ENCODE measurements around the gene SPATA24.

DNA sequence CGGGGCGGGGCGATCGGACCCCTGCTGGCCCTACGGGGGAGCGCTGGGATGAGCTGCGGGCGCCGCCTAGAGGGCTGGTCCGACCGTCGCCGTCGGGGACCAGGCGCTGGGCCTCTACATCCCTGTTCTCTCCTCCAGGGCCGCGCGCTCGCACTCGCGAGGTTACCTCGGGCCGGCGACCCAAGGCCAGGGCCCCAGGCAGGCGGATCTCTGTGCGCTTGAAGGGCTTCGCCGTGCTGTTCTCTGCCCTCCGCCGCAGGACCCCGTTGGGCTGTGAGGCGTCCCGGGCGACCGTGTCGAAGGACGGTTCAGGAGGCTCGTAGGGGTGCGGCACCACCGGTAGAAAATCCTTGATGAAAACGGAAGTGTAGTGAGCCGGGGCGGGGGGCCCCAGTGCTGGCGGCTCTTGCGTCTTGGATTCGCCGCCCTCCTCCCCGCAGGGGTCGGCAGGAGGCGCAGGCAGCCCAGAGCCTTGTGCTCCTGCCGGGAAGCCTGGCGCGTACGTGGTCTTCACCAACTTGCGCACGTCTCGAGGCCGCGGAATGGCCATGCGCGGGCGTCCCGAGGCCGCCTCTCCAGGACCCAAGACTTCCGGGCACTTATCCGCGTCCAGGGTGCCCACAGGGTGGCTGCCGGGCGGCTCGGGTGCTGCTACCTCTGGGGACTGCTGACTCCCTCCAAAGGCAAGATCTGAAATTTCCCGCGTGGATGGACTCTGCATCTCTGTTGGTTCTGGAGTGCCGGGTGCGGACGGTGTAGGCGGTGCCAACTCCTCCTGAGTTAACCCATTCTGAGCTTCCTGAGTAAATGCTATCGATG is 11.0 kb downstream of the SPATA24 start:
- TF ChIP-seq, protein P1, sequence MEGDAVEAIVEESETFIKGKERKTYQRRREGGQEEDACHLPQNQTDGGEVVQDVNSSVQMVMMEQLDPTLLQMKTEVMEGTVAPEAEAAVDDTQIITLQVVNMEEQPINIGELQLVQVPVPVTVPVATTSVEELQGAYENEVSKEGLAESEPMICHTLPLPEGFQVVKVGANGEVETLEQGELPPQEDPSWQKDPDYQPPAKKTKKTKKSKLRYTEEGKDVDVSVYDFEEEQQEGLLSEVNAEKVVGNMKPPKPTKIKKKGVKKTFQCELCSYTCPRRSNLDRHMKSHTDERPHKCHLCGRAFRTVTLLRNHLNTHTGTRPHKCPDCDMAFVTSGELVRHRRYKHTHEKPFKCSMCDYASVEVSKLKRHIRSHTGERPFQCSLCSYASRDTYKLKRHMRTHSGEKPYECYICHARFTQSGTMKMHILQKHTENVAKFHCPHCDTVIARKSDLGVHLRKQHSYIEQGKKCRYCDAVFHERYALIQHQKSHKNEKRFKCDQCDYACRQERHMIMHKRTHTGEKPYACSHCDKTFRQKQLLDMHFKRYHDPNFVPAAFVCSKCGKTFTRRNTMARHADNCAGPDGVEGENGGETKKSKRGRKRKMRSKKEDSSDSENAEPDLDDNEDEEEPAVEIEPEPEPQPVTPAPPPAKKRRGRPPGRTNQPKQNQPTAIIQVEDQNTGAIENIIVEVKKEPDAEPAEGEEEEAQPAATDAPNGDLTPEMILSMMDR (IDR thresholded peaks at IDR 0.05; ENCODE audit: insufficient read depth, low read length, poor library complexity, severe bottlenecking), result peak; percentile 58
- no peak for TF ChIP-seq EZH2phosphoT487 (conservative IDR thresholded peaks at IDR 0.05; ENCODE audit: low read length)
